Transverse colon (tissue), 3 donors: Measurements from ENCODE around the gene ACER1.

Source experiments
- CTCF ChIP-seq, 5 experiments: fragments of 200-600 bp in 3 of 5; fragments of 450-650 bp in 2 of 5; sonication (generic) in 3 of 5; IDR thresholded peaks; 1 replicate in 2 of 5; 2 replicates in 3 of 5; pipeline ENCODE4 v1.5.1; 2016 to 2017; ENCODE audit warnings: antibody characterized with exemption in 5 of 5, inconsistent platforms in 3 of 5, mild to moderate bottlenecking in 2 of 5, moderate library complexity in 1 of 5
- EP300 ChIP-seq: sonication (generic); formaldehyde crosslinking; IDR thresholded peaks from one replicate; pipeline ENCODE4 v1.6.1; 2017; ENCODE audit warnings: antibody characterized with exemption, low read depth

DNA sequence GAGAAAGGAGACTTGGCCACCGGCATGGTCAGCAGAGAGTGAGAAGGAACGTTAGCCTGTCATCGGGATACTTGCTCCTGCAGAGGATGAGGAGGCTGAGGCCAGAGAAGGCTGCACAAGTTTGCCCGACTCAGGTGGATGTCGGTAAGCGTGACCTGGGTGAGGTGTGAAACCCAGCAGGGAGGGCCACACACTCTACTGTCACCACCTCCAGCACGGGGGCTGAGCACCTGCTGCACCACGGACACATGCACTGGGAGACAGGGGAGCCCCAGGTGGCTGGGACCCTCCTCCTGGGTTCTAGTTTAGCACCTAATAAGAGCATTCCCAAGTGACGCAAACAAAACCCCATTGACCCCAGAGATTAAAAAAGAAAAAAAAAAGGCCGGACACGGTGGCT, 70.9 kb downstream of the ACER1 start:
- TF ChIP-seq CTCF (IDR thresholded peaks at IDR 0.05) (no peak), EP300 (no peak)
